Right lobe of liver (tissue), 6 donors: ENCODE results near the gene KRTAP2-1. TPM values are rescaled to one million over a fixed set of nuclear protein-coding genes. Genes with fewer than 3 reads are reported as not detected.

Source experiments
- ATAC-seq, 4 donors: fragments of 200-7000 bp; cut with Tn5 transposase; one replicate each; pipeline ENCODE4 v1.9.1; 2020; ENCODE audit warnings: mild to moderate bottlenecking in 4 of 4, moderate library complexity in 4 of 4
- DNase-seq, 3 donors: peaks; one replicate each; pipeline ENCODE4 v3.0.0-alpha.2; 2020
- H3K27ac ChIP-seq, 3 donors: fragments of 200-600 bp; one replicate each; pipeline ENCODE4 v1.8.0; 2022
- H3K27me3 ChIP-seq, 2 donors: fragments of 200-600 bp; one replicate each; pipeline ENCODE4 v1.8.0; 2022
- H3K36me3 ChIP-seq, 4 donors: fragments of 200-600 bp; sonication (generic) in 1 of 4; one replicate each; pipeline versions ENCODE4 v1.5.1 to v1.8.0; 2017 to 2022; ENCODE audit warnings: control low read depth in 1 of 4
- H3K4me1 ChIP-seq, 4 donors: fragments of 200-600 bp; sonication (generic) in 1 of 4; one replicate each; pipeline versions ENCODE4 v1.5.1 to v1.8.0; 2017 to 2022; ENCODE audit warnings: control low read depth in 1 of 4
- H3K4me3 ChIP-seq, 3 donors: fragments of 200-600 bp; one replicate each; pipeline ENCODE4 v1.8.0; 2022
- H3K9me3 ChIP-seq, 4 donors: fragments of 200-600 bp; sonication (generic) in 1 of 4; one replicate each; pipeline versions ENCODE4 v1.5.1 to v1.8.0; 2017 to 2022; ENCODE audit warnings: control low read depth in 1 of 4
- POLR2A ChIP-seq: fragments of 450-650 bp; IDR thresholded peaks from one replicate; pipeline ENCODE4 v1.6.1; 2017; ENCODE audit warnings: antibody characterized with exemption, mild to moderate bottlenecking
- WGBS: methylation state at CpG from one replicate; pipeline ENCODE4 v1.1.6; 2018; ENCODE audit warnings: low coverage, low lambda C conversion rate; ENCODE audit not compliant: insufficient coverage; ENCODE audit errors: missing lambda C conversion rate; 5-methylcytosine and 5-hydroxymethylcytosine counted together
- intact Hi-C, 2 donors: fragments of 100-400 bp; cut with DNase I; formaldehyde crosslinking; loops; one replicate each; pipeline versions ENCODE4 v1.11.2 to v1.14.1; 2022
- total RNA-seq, 6 experiments: library from RNA; depleted of rRNA in 2 of 6; stranded (reverse); fragments of >200 nt in 2 of 6; fragmentation: NEBNext Ultra II Directional in 3 of 6; extraction: Animal tissue kit (Norgen Biotek cat#: 25700) in 3 of 6; gene quantifications; one replicate each; pipeline versions ENCODE4 v1.1.0 to v1.2.4, GENCODE V29; 2016 to 2023
- TF ChIP-seq, protein P1 (sequence below), 4 donors: fragments of 200-600 bp in 3 of 4; fragments of 450-650 bp in 1 of 4; IDR thresholded peaks; one replicate each; pipeline versions ENCODE4 v1.5.1 to v1.8.0; 2016 to 2022; ENCODE audit warnings: antibody characterized with exemption in 4 of 4, mild to moderate bottlenecking in 2 of 4
- donor health status: DM: no; HTN: yes; CAD: no.
- donor health status: DM: no; HTN: no; CAD: no.
- donor health status: DM: no; HTN: no; CAD: no.
- donor health status: DM: no; HTN: yes; CAD: no.
- donor health status: DM: no; HTN: yes; CAD: no.

Gene KRTAP2-1
- total RNA-seq, 6 experiments from 2014 or later, result not detected

DNA sequence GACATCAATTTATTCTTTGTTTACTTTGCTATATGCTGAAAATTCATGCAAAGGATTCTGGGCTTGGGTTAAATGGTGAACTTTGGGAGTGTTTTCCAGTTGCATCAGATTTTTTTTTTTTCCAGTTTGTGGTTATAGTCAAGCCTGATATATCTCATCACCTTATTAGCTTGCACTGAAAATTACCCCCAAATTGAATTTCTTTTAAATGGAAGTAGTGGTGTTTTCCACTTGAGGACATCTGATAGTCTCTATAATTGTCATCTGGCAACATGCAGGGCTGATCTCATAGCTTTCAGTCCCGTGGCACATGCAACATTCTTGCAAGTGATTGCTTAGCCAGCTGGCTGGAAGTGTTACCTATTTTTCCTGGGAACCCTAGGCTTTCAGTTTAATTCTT is 33.5 kb downstream of the KRTAP2-1 start:
- no peak for ATAC-seq
- Histone ChIP-seq H3K27ac (no peak overlapping the region), H3K4me1 (no peaks in the 10 kb centered on the region), H3K9me3 (no peaks in the 10 kb centered on the region), H3K4me3 (no peak overlapping the region), H3K27me3 (no peaks in the 10 kb centered on the region), H3K36me3 (no peaks in the 10 kb centered on the region)
- intact Hi-C loops, result no loop called here
- 18% methylated on average over 1 of the region's 1 CpG for WGBS
- DNase-seq, result no peak
- no peak for TF ChIP-seq POLR2A
- TF ChIP-seq, protein P1, sequence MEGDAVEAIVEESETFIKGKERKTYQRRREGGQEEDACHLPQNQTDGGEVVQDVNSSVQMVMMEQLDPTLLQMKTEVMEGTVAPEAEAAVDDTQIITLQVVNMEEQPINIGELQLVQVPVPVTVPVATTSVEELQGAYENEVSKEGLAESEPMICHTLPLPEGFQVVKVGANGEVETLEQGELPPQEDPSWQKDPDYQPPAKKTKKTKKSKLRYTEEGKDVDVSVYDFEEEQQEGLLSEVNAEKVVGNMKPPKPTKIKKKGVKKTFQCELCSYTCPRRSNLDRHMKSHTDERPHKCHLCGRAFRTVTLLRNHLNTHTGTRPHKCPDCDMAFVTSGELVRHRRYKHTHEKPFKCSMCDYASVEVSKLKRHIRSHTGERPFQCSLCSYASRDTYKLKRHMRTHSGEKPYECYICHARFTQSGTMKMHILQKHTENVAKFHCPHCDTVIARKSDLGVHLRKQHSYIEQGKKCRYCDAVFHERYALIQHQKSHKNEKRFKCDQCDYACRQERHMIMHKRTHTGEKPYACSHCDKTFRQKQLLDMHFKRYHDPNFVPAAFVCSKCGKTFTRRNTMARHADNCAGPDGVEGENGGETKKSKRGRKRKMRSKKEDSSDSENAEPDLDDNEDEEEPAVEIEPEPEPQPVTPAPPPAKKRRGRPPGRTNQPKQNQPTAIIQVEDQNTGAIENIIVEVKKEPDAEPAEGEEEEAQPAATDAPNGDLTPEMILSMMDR (IDR thresholded peaks at IDR 0.05), result no peak

DNA sequence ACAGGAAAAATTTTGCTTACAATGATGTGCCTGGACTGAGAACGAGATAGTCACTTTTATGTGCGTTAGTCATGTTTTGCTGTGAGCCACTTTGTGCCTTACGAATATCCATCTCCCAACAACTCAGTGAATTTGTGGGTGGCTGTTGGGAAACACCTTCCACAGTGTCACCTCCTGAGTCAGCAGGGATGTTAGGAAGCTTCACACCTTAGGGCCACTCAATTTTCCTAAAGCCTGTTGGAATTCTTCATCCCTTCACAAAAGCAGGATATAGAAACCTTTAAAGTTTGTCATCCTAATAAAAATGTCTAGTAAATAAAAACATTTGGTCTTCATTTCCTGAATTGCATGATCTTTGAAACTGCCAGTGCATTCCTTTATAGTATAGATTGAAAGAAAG is 33.9 kb downstream of the KRTAP2-1 start:
- H3K4me3 ChIP-seq, result no peak overlapping the region
- no peaks in the 10 kb centered on the region for H3K36me3 ChIP-seq
- no peaks in the 10 kb centered on the region for H3K4me1 ChIP-seq
- DNase-seq, result no peak
- 67% methylated on average over 3 of the region's 3 CpGs for WGBS
- ATAC-seq, result no peak
- no peaks in the 10 kb centered on the region for H3K27me3 ChIP-seq
- no peak overlapping the region for H3K27ac ChIP-seq
- intact Hi-C loops, result no loop called here
- no peaks in the 10 kb centered on the region for H3K9me3 ChIP-seq
- TF ChIP-seq, protein P1 (IDR thresholded peaks at IDR 0.05), result no peak
- no peak for TF ChIP-seq POLR2A

DNA sequence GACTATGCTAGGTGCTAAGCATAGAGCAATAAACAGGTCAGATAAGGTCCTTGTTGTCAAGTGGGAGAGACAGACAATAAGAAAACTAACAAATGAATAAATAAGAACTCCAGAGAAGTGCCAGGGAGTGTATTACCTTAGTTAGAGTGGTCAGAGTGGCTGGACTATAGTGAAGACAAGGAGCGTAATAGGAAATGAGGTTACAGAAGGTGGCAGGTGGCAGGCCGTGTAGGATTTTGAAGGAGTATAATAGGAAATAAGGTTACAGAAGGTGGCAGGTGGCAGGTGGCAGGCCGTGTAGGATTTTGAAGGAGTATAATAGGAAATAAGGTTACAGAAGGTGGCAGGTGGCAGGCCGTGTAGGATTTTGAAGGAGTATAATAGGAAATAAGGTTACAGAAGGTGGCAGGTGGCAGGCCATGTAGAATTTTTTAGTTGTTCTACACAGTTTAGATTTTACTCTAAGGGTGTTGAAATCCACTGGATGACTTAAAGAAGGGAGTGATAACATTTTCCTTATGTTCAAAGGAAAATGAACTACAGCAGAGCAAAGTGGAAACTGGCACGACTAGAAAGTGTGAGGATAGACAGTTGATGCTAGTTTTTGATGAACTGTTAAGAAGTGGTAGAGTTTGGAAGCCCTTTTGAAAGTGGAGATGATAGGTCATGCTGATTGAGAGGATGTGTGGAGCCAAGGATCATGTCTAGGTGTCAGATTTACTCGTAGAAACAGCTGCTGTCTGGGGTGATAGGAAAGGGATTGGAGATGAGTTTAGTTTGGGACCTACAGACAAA is 34.6 kb downstream of the KRTAP2-1 start:
- ATAC-seq (no peak), DNase-seq (no peak)
- intact Hi-C loops, result no loop called here
- Histone ChIP-seq H3K36me3 (no peaks in the 10 kb centered on the region), H3K27me3 (no peaks in the 10 kb centered on the region), H3K4me1 (no peaks in the 10 kb centered on the region), H3K27ac (no peak overlapping the region), H3K9me3 (no peaks in the 10 kb centered on the region), H3K4me3 (no peak overlapping the region)
- TF ChIP-seq POLR2A, result no peak
- TF ChIP-seq, protein P1 (IDR thresholded peaks at IDR 0.05), result no peak
- WGBS, result 67% methylated on average over 6 of the region's 6 CpGs

DNA sequence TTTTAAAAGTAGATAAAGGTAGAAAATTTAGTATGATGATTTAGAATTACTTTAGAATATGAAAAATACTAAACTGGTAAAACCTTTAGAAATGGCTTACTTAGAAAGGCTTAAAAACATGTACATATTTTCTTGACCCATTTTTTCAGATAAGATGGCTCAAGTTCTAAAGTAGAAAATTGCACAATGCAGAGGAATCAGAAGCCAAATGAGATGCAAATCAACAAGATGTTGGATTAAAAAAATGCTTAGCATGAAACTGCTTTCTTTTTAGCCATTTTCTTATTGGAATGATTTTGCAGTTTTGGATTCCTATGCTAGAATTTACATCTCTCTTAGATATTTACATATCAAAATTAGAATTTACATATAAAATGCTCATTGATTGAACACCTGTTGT is 36.7 kb downstream of the KRTAP2-1 start:
- ATAC-seq (no peak), DNase-seq (no peak)
- Histone ChIP-seq H3K27ac (no peak overlapping the region), H3K27me3 (no peaks in the 10 kb centered on the region), H3K4me1 (no peaks in the 10 kb centered on the region), H3K36me3 (no peaks in the 10 kb centered on the region), H3K9me3 (no peaks in the 10 kb centered on the region), H3K4me3 (no peak overlapping the region)
- TF ChIP-seq, protein P1 (IDR thresholded peaks at IDR 0.05), result no peak
- no peak for TF ChIP-seq POLR2A
- intact Hi-C loops, result no loop called here
